ENCODE measurements around the gene CREB5. TPM values are rescaled to one million over a fixed set of nuclear protein-coding genes. Genes with fewer than 3 reads are reported as not detected.

CREB5 gene
- total RNA-seq, 2 experiments from 2014 or later: 0.15 to 0.52 TPM

GRCh38 chr7:28832669-28833068 lies 420.4 kb downstream of the CREB5 start:
- ChIA-PET POLR2A (no interaction called here), CTCF (no interaction called here)
- no peaks in the 10 kb centered on the region for H3K9me3 Mint-ChIP-seq
- H3K27me3 Mint-ChIP-seq: no peaks in the 10 kb centered on the region
- H3K4me1 Mint-ChIP-seq (ENCODE audit: low read depth): no peaks in the 10 kb centered on the region
- H3K36me3 Mint-ChIP-seq: no peaks in the 10 kb centered on the region
- DNase-seq: no peak
- H3K4me3 Mint-ChIP-seq: no peak overlapping the region
- no peak overlapping the region for H3K27ac Mint-ChIP-seq
- intact Hi-C loops (cut with micrococcal nuclease): no loop called here

GRCh38 chr7:28835800-28836199 lies 423.5 kb downstream of the CREB5 start:
- H3K4me3 Mint-ChIP-seq: no peak overlapping the region
- no peaks in the 10 kb centered on the region for H3K4me1 Mint-ChIP-seq (ENCODE audit: low read depth)
- intact Hi-C loops (cut with micrococcal nuclease): no loop called here
- H3K27me3 Mint-ChIP-seq: no peaks in the 10 kb centered on the region
- no peak for DNase-seq
- ChIA-PET CTCF (no interaction called here), POLR2A (no interaction called here)
- no peaks in the 10 kb centered on the region for H3K9me3 Mint-ChIP-seq
- no peaks in the 10 kb centered on the region for H3K36me3 Mint-ChIP-seq
- H3K27ac Mint-ChIP-seq: no peak overlapping the region

- Mint-ChIP-seq H3K36me3 (no peaks in the 10 kb centered on the region), H3K9me3 (no peaks in the 10 kb centered on the region), H3K4me1 (ENCODE audit: low read depth) (no peaks in the 10 kb centered on the region), H3K27ac (no peak overlapping the region), H3K27me3 (peaks cover 2% of the 10 kb centered on the region), H3K4me3 (no peak overlapping the region)
- no peak for DNase-seq
- ChIA-PET CTCF (no interaction called here), POLR2A (no interaction called here)
- intact Hi-C loops (cut with micrococcal nuclease): no loop called here
Observed at GRCh38 chr7:28836716-28837115, 424.4 kb downstream of the CREB5 start.

DNA sequence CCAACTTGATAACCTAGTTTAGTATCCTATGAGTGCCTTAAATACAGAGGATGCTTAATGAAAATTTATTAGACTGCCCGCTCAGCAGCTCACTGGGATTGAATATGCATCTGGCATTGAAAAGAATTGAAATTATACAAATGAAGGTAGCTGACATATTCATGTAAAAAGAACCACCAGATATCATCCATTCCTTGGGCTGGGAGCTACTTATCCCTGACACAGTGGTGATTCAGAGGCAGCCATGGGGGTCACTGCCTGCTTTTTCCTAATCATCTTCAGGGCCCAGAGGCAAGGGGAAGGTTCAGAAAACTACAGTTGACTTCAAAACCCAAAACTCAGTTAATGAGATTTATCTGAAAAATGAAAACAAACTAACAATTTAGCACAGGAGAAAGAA lies 424.9 kb downstream of the CREB5 start:
- no peaks in the 10 kb centered on the region for H3K4me1 Mint-ChIP-seq (ENCODE audit: low read depth)
- no peaks in the 10 kb centered on the region for H3K36me3 Mint-ChIP-seq
- POLR2A ChIA-PET: no interaction called here
- no peak overlapping the region for H3K4me3 Mint-ChIP-seq
- DNase-seq: no peak
- H3K9me3 Mint-ChIP-seq: no peaks in the 10 kb centered on the region
- intact Hi-C loops (cut with micrococcal nuclease): no loop called here
- peaks cover 2% of the 10 kb centered on the region for H3K27me3 Mint-ChIP-seq
- no peak overlapping the region for H3K27ac Mint-ChIP-seq
- CTCF ChIA-PET: no interaction called here

DNA sequence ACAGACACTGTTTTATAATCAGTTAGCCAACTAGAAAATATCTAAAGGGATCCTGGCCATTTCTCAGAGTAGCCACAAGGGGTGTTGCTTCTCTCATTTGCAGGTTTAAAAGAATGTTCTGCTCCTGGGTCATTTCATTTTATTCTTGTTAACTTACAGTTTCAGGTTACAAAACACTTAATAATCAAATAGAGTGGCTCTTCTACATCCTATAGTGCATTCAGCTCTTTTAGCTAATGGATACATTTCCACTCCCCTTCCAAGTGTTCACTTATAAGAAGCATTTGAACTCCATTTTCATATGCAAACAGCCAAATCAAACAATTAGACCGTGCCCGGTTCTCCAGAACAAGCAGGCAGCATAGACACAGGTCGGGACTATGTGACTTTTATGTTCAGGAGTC lies 428.3 kb downstream of the CREB5 start:
- Mint-ChIP-seq H3K27me3 (peaks cover 15% of the 10 kb centered on the region), H3K4me3 (no peak overlapping the region), H3K4me1 (ENCODE audit: low read depth) (no peaks in the 10 kb centered on the region), H3K36me3 (no peaks in the 10 kb centered on the region), H3K27ac (no peak overlapping the region), H3K9me3 (no peaks in the 10 kb centered on the region)
- no peak for DNase-seq
- ChIA-PET CTCF (no interaction called here), POLR2A (no interaction called here)
- intact Hi-C loops (cut with micrococcal nuclease): no loop called here

- no peaks in the 10 kb centered on the region for H3K36me3 Mint-ChIP-seq
- no peaks in the 10 kb centered on the region for H3K4me1 Mint-ChIP-seq (ENCODE audit: low read depth)
- no peaks in the 10 kb centered on the region for H3K9me3 Mint-ChIP-seq
- no peak for DNase-seq
- ChIA-PET POLR2A (no interaction called here), CTCF (no interaction called here)
- intact Hi-C loops (cut with micrococcal nuclease): no loop called here
- H3K27ac Mint-ChIP-seq: no peak overlapping the region
- no peak overlapping the region for H3K4me3 Mint-ChIP-seq
- H3K27me3 Mint-ChIP-seq: peaks cover 15% of the 10 kb centered on the region
Observed at GRCh38 chr7:28841766-28842165, 429.4 kb downstream of the CREB5 start.

- Mint-ChIP-seq H3K9me3 (no peaks in the 10 kb centered on the region), H3K27me3 (peaks cover 16% of the 10 kb centered on the region), H3K27ac (no peak overlapping the region), H3K4me1 (ENCODE audit: low read depth) (no peaks in the 10 kb centered on the region), H3K4me3 (no peak overlapping the region), H3K36me3 (no peaks in the 10 kb centered on the region)
- no peak for DNase-seq
- CTCF ChIA-PET: no interaction called here
- intact Hi-C loops (cut with micrococcal nuclease): no loop called here
- POLR2A ChIA-PET: no interaction called here
Observed at GRCh38 chr7:28842769-28843295, 430.5 kb downstream of the CREB5 start.

GRCh38 chr7:28845106-28845505 lies 432.8 kb downstream of the CREB5 start:
- DNase-seq: no peak
- no peaks in the 10 kb centered on the region for H3K4me1 Mint-ChIP-seq (ENCODE audit: low read depth)
- no peak overlapping the region for H3K4me3 Mint-ChIP-seq
- no peak overlapping the region for H3K27ac Mint-ChIP-seq
- intact Hi-C loops (cut with micrococcal nuclease): no loop called here
- POLR2A ChIA-PET: no interaction called here
- H3K36me3 Mint-ChIP-seq: no peaks in the 10 kb centered on the region
- peaks cover 22% of the 10 kb centered on the region for H3K27me3 Mint-ChIP-seq
- H3K9me3 Mint-ChIP-seq: no peaks in the 10 kb centered on the region
- CTCF ChIA-PET: no interaction called here

GRCh38 chr7:28847176-28847575 lies 434.9 kb downstream of the CREB5 start:
- peaks cover 28% of the 10 kb centered on the region for H3K27me3 Mint-ChIP-seq
- H3K9me3 Mint-ChIP-seq: no peaks in the 10 kb centered on the region
- no peaks in the 10 kb centered on the region for H3K36me3 Mint-ChIP-seq
- H3K4me1 Mint-ChIP-seq (ENCODE audit: low read depth): no peaks in the 10 kb centered on the region
- H3K27ac Mint-ChIP-seq: no peak overlapping the region
- ChIA-PET CTCF (no interaction called here), POLR2A (no interaction called here)
- intact Hi-C loops (cut with micrococcal nuclease): no loop called here
- DNase-seq: no peak
- H3K4me3 Mint-ChIP-seq: no peak overlapping the region

DNA sequence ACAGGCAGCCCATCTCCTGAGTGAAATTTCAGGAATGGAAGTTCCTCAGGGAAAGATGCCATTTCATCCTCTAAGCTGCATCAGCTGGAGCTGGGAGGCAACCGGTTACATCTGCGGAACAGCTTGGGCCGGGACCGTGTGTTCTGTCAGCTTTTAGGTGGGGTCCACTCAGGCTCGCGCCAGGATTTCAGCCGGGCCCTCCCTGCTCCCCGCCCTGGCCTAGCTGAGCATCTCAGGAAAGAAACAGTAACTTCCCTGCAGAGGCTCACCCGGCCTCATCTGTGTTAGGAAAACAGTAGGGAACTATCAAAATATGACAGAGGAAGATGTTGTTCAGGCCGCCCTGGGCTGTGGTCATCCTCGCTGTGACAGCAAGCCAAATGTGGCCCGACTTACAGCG lies 435.4 kb downstream of the CREB5 start:
- Mint-ChIP-seq H3K9me3 (no peaks in the 10 kb centered on the region), H3K27me3 (peaks cover 25% of the 10 kb centered on the region), H3K36me3 (no peaks in the 10 kb centered on the region), H3K4me3 (no peak overlapping the region), H3K27ac (no peak overlapping the region), H3K4me1 (ENCODE audit: low read depth) (no peaks in the 10 kb centered on the region)
- DNase-seq: no peak
- intact Hi-C loops (cut with micrococcal nuclease): no loop called here
- ChIA-PET CTCF (no interaction called here), POLR2A (no interaction called here)

- H3K4me1 Mint-ChIP-seq (ENCODE audit: low read depth): peaks cover 7% of the 10 kb centered on the region
- POLR2A ChIA-PET: no interaction called here
- intact Hi-C loops (cut with micrococcal nuclease): no loop called here
- no peaks in the 10 kb centered on the region for H3K9me3 Mint-ChIP-seq
- no peak overlapping the region for H3K27ac Mint-ChIP-seq
- peaks cover 30% of the 10 kb centered on the region for H3K27me3 Mint-ChIP-seq
- H3K4me3 Mint-ChIP-seq: no peak overlapping the region
- CTCF ChIA-PET: interaction anchor here (0.7 kb wide), 1 partner anchor 137 kb away, joined by 4 read pairs; no protein-coding TSS in a partner anchor
- H3K36me3 Mint-ChIP-seq: no peaks in the 10 kb centered on the region
- DNase-seq: no peak
Observed at GRCh38 chr7:28848906-28849305, 436.6 kb downstream of the CREB5 start.

- no peak for DNase-seq
- intact Hi-C loops (cut with micrococcal nuclease): loop anchor here (5.0 kb wide), 1 partner anchor 553 kb away; no protein-coding TSS in a partner anchor
- Mint-ChIP-seq H3K36me3 (no peaks in the 10 kb centered on the region), H3K4me1 (ENCODE audit: low read depth) (peaks cover 7% of the 10 kb centered on the region), H3K27me3 (peaks cover 40% of the 10 kb centered on the region), H3K4me3 (no peak overlapping the region), H3K27ac (no peak overlapping the region), H3K9me3 (no peaks in the 10 kb centered on the region)
- ChIA-PET CTCF (no interaction called here), POLR2A (no interaction called here)
Observed at GRCh38 chr7:28850699-28851098, 438.4 kb downstream of the CREB5 start.

GRCh38 chr7:28853150-28853549 lies 440.8 kb downstream of the CREB5 start:
- ChIA-PET POLR2A (no interaction called here), CTCF (interaction anchor here (1.2 kb wide), 1 partner anchor 441 kb away, joined by 4 read pairs; the partner anchor contains the start of gene CREB5)
- peaks cover 49% of the 10 kb centered on the region for H3K27me3 Mint-ChIP-seq
- no peaks in the 10 kb centered on the region for H3K9me3 Mint-ChIP-seq
- no peak for DNase-seq
- no peak overlapping the region for H3K27ac Mint-ChIP-seq
- intact Hi-C loops (cut with micrococcal nuclease): loop anchor here (5.0 kb wide), 1 partner anchor 556 kb away; no protein-coding TSS in a partner anchor
- H3K4me3 Mint-ChIP-seq: no peak overlapping the region
- H3K36me3 Mint-ChIP-seq: no peaks in the 10 kb centered on the region
- peaks cover 7% of the 10 kb centered on the region for H3K4me1 Mint-ChIP-seq (ENCODE audit: low read depth)
